B cell (primary cell): Measurements from ENCODE around the gene GPX3. TPM values are rescaled to one million over a fixed set of nuclear protein-coding genes. Genes with fewer than 3 reads are reported as not detected.

Source experiments
- ATAC-seq: fragments of 200-7000 bp; cut with Tn5 transposase; one replicate; pipeline ENCODE4 v1.10.0; 2021; ENCODE audit warnings: low read depth, mild to moderate bottlenecking, moderate number of reproducible peaks, moderate library complexity
- CTCF ChIA-PET: fragments of 350-600 bp; sonication (Branson Sonifier 250); formaldehyde crosslinking; loops from one replicate; lab custom pipeline; 2021; ENCODE audit warnings: antibody characterized with exemption, inconsistent platforms; lab: Charles Lee
- POLR2A ChIA-PET: fragments of 350-600 bp; sonication (Branson Sonifier 250); formaldehyde crosslinking; loops from one replicate; lab custom pipeline; 2021; ENCODE audit warnings: antibody characterized with exemption; lab: Charles Lee
- DNase-seq: peaks from one replicate; pipeline ENCODE4 v3.0.0; 2013
- H2AFZ ChIP-seq: 2 replicates; pipeline ENCODE4 v1.6.1; 2012; ENCODE audit warnings: mild to moderate bottlenecking, low read depth, low read length; ENCODE audit not compliant: insufficient read depth, poor library complexity, severe bottlenecking
- H3K27ac ChIP-seq, 2 donors: 1 replicate in 1 of 2; 2 replicates in 1 of 2; pipeline ENCODE4 v1.5.1; 2012 to 2013; ENCODE audit warnings: low read length in 2 of 2, mild to moderate bottlenecking in 2 of 2, moderate library complexity in 1 of 2
- H3K27me3 ChIP-seq, 4 experiments: fragments of 200-600 bp in 1 of 4; sonication (generic) in 1 of 4; replicated peaks in 1 of 4; 1 replicate in 2 of 4; 2 replicates in 2 of 4; pipeline versions ENCODE4 v1.6.1 to v1.7.0; 2013 to 2016; ENCODE audit warnings: low read length in 3 of 4, mild to moderate bottlenecking in 2 of 4, mixed read lengths in 1 of 4, moderate library complexity in 1 of 4; ENCODE audit not compliant: insufficient read depth in 4 of 4, control insufficient read depth in 3 of 4; ENCODE audit errors: control extremely low read depth in 1 of 4
- H3K36me3 ChIP-seq, 2 experiments: replicated peaks in 1 of 2; 1 replicate in 1 of 2; 2 replicates in 1 of 2; pipeline versions ENCODE4 v1.6.1 to v1.7.1; 2013; ENCODE audit warnings: low read length in 1 of 2; ENCODE audit not compliant: insufficient read depth in 2 of 2, control insufficient read depth in 1 of 2; ENCODE audit errors: control extremely low read depth in 1 of 2, extremely low read depth in 1 of 2
- H3K4me1 ChIP-seq, 2 donors: fragments of 200-600 bp in 1 of 2; sonication (generic) in 1 of 2; 1 replicate in 1 of 2; 2 replicates in 1 of 2; pipeline versions ENCODE4 v1.5.1 to v1.6.1; 2013 to 2017; ENCODE audit warnings: low read length in 2 of 2; ENCODE audit not compliant: control insufficient read depth in 2 of 2, insufficient read depth in 2 of 2
- H3K4me2 ChIP-seq: replicated peaks from 2 replicates; pipeline ENCODE3; 2012; ENCODE audit warnings: mild to moderate bottlenecking, low read depth, low read length; ENCODE audit not compliant: poor library complexity, severe bottlenecking
- H3K4me3 ChIP-seq, 5 experiments: fragments of 200-600 bp in 1 of 5; sonication (generic) in 1 of 5; 1 replicate in 3 of 5; 2 replicates in 2 of 5; pipeline versions ENCODE4 v1.5.1 to v1.7.0; 2011 to 2016; ENCODE audit warnings: low read length in 4 of 5, mild to moderate bottlenecking in 4 of 5, low read depth in 2 of 5, control low read depth in 1 of 5, moderate library complexity in 1 of 5; ENCODE audit not compliant: insufficient read depth in 1 of 5; ENCODE audit errors: control extremely low read depth in 1 of 5, extremely low read depth in 1 of 5
- H3K79me2 ChIP-seq: fragments of 200-600 bp; sonication (generic); one replicate; pipeline ENCODE4 v1.6.0; 2016; ENCODE audit warnings: low read length; ENCODE audit not compliant: control insufficient read depth, insufficient read depth
- H3K9ac ChIP-seq: fragments of 200-600 bp; sonication (generic); 2 replicates; pipeline ENCODE4 v1.6.1; 2017; ENCODE audit warnings: mild to moderate bottlenecking, low read length, moderate library complexity
- H3K9me3 ChIP-seq, 3 donors: one replicate each; pipeline versions ENCODE4 v1.6.1 to v1.7.1; 2013; ENCODE audit warnings: low read length in 2 of 3; ENCODE audit not compliant: control insufficient read depth in 2 of 3, insufficient read depth in 1 of 3; ENCODE audit errors: control extremely low read depth in 1 of 3
- H4K20me1 ChIP-seq: 2 replicates; pipeline ENCODE4 v1.6.0; 2012; ENCODE audit warnings: mild to moderate bottlenecking, low read length; ENCODE audit not compliant: insufficient read depth, control insufficient read depth, poor library complexity, severe bottlenecking
- H3K27ac Mint-ChIP-seq: one replicate; pipeline ENCODE4 v1.8.0; 2021; ENCODE audit warnings: mixed read lengths
- H3K27me3 Mint-ChIP-seq: one replicate; pipeline ENCODE4 v1.8.0; 2021; ENCODE audit warnings: mixed read lengths
- H3K4me1 Mint-ChIP-seq: one replicate; pipeline ENCODE4 v1.8.0; 2021; ENCODE audit warnings: mixed read lengths
- H3K4me3 Mint-ChIP-seq: one replicate; pipeline ENCODE4 v1.8.0; 2021; ENCODE audit warnings: mixed read lengths
- H3K9me3 Mint-ChIP-seq: one replicate; pipeline ENCODE4 v1.8.0; 2022; ENCODE audit warnings: mixed read lengths; ENCODE audit not compliant: insufficient read depth
- EZH2 ChIP-seq: IDR thresholded peaks from 2 replicates; pipeline ENCODE4 v1.6.1; 2012; ENCODE audit warnings: borderline replicate concordance, low read depth, mild to moderate bottlenecking, moderate library complexity, low read length; ENCODE audit not compliant: insufficient read depth, poor library complexity, severe bottlenecking
- WGBS: methylation state at CpG from one replicate; pipeline ENCODE4 v1.1.5; 2013; ENCODE audit warnings: missing lambda C conversion rate; ENCODE audit not compliant: insufficient coverage; 5-methylcytosine and 5-hydroxymethylcytosine counted together
- intact Hi-C: fragments of 100-400 bp; cut with micrococcal nuclease; formaldehyde crosslinking; loops from one replicate; pipeline ENCODE4 v1.10.0; 2022
- polyA plus RNA-seq: library from polyadenylated mRNA; depleted of rRNA; stranded (reverse); fragments of >200 nt; gene quantifications from 2 replicates; pipeline ENCODE4 v1.2.3, GENCODE V29; 2012
- total RNA-seq, 2 donors: library from RNA; stranded (reverse); fragments of 120-200 nt in 1 of 2; gene quantifications; 1 replicate in 1 of 2; 2 replicates in 1 of 2; pipeline versions ENCODE4 v1.2.3 to v1.2.4, GENCODE V29; 2013 to 2022
- TF ChIP-seq, protein P1 (sequence below): fragments of 200-600 bp; IDR thresholded peaks from one replicate; pipeline ENCODE4 v1.8.0; 2022; ENCODE audit warnings: antibody characterized with exemption, mild to moderate bottlenecking

Gene GPX3
- total and polyA plus RNA-seq, 2 donors (not counting 1 experiment from before 2014, with no cell fraction given): not detected

DNA sequence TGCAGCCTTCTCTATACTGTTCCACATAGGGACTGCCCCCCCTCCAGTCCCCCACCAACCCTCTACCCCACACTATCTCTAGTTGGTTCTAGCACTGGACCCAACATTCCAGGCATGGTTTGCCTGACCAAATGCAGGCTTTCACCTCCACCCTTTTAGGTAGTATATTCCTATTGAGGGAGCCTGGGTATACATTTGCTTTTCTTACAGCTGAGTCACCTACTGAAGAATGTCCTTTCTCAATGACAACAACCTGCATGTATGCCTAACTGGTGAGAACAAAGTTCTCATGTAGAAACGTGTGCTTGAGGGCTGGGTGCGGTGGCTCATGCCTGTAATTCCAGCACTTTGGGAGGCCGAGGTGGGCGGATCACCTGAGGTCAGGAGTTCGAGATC is 52.2 kb downstream of the GPX3 start:
- TF ChIP-seq, protein P1, sequence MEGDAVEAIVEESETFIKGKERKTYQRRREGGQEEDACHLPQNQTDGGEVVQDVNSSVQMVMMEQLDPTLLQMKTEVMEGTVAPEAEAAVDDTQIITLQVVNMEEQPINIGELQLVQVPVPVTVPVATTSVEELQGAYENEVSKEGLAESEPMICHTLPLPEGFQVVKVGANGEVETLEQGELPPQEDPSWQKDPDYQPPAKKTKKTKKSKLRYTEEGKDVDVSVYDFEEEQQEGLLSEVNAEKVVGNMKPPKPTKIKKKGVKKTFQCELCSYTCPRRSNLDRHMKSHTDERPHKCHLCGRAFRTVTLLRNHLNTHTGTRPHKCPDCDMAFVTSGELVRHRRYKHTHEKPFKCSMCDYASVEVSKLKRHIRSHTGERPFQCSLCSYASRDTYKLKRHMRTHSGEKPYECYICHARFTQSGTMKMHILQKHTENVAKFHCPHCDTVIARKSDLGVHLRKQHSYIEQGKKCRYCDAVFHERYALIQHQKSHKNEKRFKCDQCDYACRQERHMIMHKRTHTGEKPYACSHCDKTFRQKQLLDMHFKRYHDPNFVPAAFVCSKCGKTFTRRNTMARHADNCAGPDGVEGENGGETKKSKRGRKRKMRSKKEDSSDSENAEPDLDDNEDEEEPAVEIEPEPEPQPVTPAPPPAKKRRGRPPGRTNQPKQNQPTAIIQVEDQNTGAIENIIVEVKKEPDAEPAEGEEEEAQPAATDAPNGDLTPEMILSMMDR: no peak
- no peak for TF ChIP-seq EZH2
- Histone ChIP-seq H3K27ac (no peak overlapping the region), H3K27me3 (no peaks in the 10 kb centered on the region), H3K79me2 (peaks cover 100% of the 10 kb centered on the region), H3K9me3 (peaks cover 0 to 3% (median 0%) of the 10 kb centered on the region in 3 donors), H3K4me2 (no peak overlapping the region), H4K20me1 (peaks cover 100% of the 10 kb centered on the region), H3K9ac (no peak overlapping the region), H3K4me3 (no peak overlapping the region), H3K4me1 (peaks cover 48 to 65% of the 10 kb centered on the region in 2 donors), H2AFZ (no peak overlapping the region), H3K36me3 (peaks cover 0 to 61% of the 10 kb centered on the region in 2 experiments)
- no peaks in the 10 kb centered on the region for H3K9me3 Mint-ChIP-seq
- WGBS: 100% methylated on average over 4 of the region's 5 CpGs
- no peak for ATAC-seq
- no peak overlapping the region for H3K4me3 Mint-ChIP-seq
- intact Hi-C loops: no loop called here
- DNase-seq: no peak
- H3K27ac Mint-ChIP-seq: peak overlapping the region; percentile 53
- peaks cover 84% of the 10 kb centered on the region for H3K4me1 Mint-ChIP-seq
- ChIA-PET POLR2A (interaction anchor here (0.5 kb wide), 1 partner anchor 39 kb away, joined by 4 read pairs; no protein-coding TSS in a partner anchor), CTCF (interaction anchor here (0.8 to 3.9 kb wide), 6 partner anchors 10 to 93 kb away, joined by 3 to 28 read pairs (median 4); partner anchors contain the start of gene TNIP1)
- H3K27me3 Mint-ChIP-seq: no peaks in the 10 kb centered on the region

GRCh38 chr5:151073280-151073679 is 52.9 kb downstream of the GPX3 start:
- H3K9me3 ChIP-seq: peaks cover 0 to 3% (median 0%) of the 10 kb centered on the region in 3 donors
- ChIA-PET CTCF (interaction anchor here (0.8 to 3.9 kb wide), 3 partner anchors 9 to 93 kb away, joined by 3 to 20 read pairs (median 4); partner anchors contain the start of gene TNIP1), POLR2A (no interaction called here)
- H4K20me1 ChIP-seq: peaks cover 100% of the 10 kb centered on the region
- H3K27me3 ChIP-seq: no peaks in the 10 kb centered on the region
- H3K4me1 ChIP-seq: peaks cover 48 to 65% of the 10 kb centered on the region in 2 donors
- no peak overlapping the region for H3K4me2 ChIP-seq
- H3K79me2 ChIP-seq: peaks cover 100% of the 10 kb centered on the region
- ATAC-seq: no peak
- no peak for DNase-seq
- no peak overlapping the region for H3K4me3 ChIP-seq
- no peaks in the 10 kb centered on the region for H3K9me3 Mint-ChIP-seq
- TF ChIP-seq, protein P1: no peak
- no peak for TF ChIP-seq EZH2
- intact Hi-C loops: no loop called here
- no peak overlapping the region for H3K4me3 Mint-ChIP-seq
- H3K27ac Mint-ChIP-seq: no peak overlapping the region
- H3K27ac ChIP-seq: no peak overlapping the region
- H3K36me3 ChIP-seq: peaks cover 0 to 60% of the 10 kb centered on the region in 2 experiments
- H3K27me3 Mint-ChIP-seq: no peaks in the 10 kb centered on the region
- 100% methylated on average over 1 of the region's 2 CpGs for WGBS
- H3K4me1 Mint-ChIP-seq: peaks cover 84% of the 10 kb centered on the region
- H2AFZ ChIP-seq: no peak overlapping the region
- H3K9ac ChIP-seq: no peak overlapping the region
